ENCODE measurements around the gene TMEM168. TPM values are rescaled to one million over a fixed set of nuclear protein-coding genes. Genes with fewer than 3 reads are reported as not detected.

The TMEM168 gene
- total RNA-seq, 1 experiment from 2014 or later: 28.9 TPM

DNA sequence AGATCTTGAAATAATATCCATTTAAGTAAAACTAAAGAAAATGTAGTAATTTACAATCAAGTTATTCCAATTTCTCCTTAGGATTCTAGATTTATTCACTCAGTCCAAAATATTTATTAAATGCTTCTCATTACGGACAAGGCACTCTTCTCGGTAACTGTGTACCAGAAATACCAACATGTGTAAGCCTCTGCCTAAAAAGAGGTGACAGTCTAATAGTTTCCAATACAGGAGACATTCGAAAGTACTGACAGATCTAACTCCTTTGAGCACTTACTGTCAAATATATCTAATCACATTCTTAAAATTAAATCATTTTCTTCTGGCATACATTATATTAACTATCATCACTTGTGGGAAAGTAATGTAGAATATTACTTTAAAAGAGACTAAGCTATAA is 26.9 kb downstream of the TMEM168 start:
- POLR2A ChIA-PET: no interaction called here
- TF ChIP-seq, protein P1, sequence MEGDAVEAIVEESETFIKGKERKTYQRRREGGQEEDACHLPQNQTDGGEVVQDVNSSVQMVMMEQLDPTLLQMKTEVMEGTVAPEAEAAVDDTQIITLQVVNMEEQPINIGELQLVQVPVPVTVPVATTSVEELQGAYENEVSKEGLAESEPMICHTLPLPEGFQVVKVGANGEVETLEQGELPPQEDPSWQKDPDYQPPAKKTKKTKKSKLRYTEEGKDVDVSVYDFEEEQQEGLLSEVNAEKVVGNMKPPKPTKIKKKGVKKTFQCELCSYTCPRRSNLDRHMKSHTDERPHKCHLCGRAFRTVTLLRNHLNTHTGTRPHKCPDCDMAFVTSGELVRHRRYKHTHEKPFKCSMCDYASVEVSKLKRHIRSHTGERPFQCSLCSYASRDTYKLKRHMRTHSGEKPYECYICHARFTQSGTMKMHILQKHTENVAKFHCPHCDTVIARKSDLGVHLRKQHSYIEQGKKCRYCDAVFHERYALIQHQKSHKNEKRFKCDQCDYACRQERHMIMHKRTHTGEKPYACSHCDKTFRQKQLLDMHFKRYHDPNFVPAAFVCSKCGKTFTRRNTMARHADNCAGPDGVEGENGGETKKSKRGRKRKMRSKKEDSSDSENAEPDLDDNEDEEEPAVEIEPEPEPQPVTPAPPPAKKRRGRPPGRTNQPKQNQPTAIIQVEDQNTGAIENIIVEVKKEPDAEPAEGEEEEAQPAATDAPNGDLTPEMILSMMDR (IDR thresholded peaks at IDR 0.05; ENCODE audit: insufficient read depth in 1 of 2, low read depth in 1 of 2, low read length in 1 of 2, severe bottlenecking in 1 of 2, unreplicated experiment in 1 of 2): no peak

DNA sequence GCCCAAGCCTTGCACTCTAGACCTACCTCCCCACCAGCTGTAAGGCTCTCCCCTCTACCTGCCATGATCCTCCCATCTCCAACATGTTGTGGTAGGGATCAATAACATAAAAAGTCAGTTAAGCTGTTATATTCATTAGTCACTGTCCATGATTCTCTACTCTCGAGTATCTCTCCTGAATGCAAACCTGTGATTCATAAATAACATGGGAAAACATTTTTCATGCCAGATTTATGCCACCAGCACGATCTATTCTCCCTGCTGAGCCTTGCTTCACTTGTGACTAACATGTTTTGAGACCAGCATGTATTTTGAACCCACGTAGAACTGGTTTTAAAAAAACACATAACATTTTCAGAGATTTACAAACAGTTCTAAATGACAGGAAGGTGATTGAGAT is 30.3 kb downstream of the TMEM168 start:
- no peak overlapping the region for H3K4me3 Mint-ChIP-seq (ENCODE audit: unreplicated experiment)
- Histone ChIP-seq H3K4me1 (no peaks in the 10 kb centered on the region), H3K36me3 (ENCODE audit: control insufficient read depth, insufficient read depth, low read length) (no peaks in the 10 kb centered on the region), H3K4me3 (ENCODE audit: low read depth, low read length) (no peak overlapping the region), H3K9me3 (no peaks in the 10 kb centered on the region), H3K27me3 (replicated peaks; ENCODE audit: control insufficient read depth, insufficient read depth, low read length) (no peaks in the 10 kb centered on the region)
- no peaks in the 10 kb centered on the region for H3K4me1 Mint-ChIP-seq (ENCODE audit: low read depth, unreplicated experiment)
- BruUV-seq (replicated peaks): no TSS peak
- H3K27ac Mint-ChIP-seq (ENCODE audit: unreplicated experiment): no peak overlapping the region
- DNase-seq: no peak
- CTCF ChIA-PET: no interaction called here
- no peaks in the 10 kb centered on the region for H3K36me3 Mint-ChIP-seq (ENCODE audit: insufficient read depth, unreplicated experiment)
- TF ChIP-seq, protein P1 (IDR thresholded peaks at IDR 0.05; ENCODE audit: insufficient read depth in 1 of 2, low read depth in 1 of 2, low read length in 1 of 2, severe bottlenecking in 1 of 2, unreplicated experiment in 1 of 2): no peak
- H3K27me3 Mint-ChIP-seq (ENCODE audit: insufficient read depth, unreplicated experiment): no peaks in the 10 kb centered on the region
- POLR2A ChIA-PET: no interaction called here
- intact Hi-C loops (cut with micrococcal nuclease; ENCODE audit: unreplicated experiment): no loop called here
- H3K9me3 Mint-ChIP-seq (ENCODE audit: unreplicated experiment): no peaks in the 10 kb centered on the region

More for the DNA sequence above, 26.9 kb downstream of the TMEM168 start:
- H3K4me3 ChIP-seq (ENCODE audit: low read depth, low read length): no peak overlapping the region
- no TSS peak for BruUV-seq (replicated peaks)
- Mint-ChIP-seq H3K27me3 (ENCODE audit: insufficient read depth, unreplicated experiment) (no peaks in the 10 kb centered on the region), H3K27ac (ENCODE audit: unreplicated experiment) (no peak overlapping the region), H3K4me1 (ENCODE audit: low read depth, unreplicated experiment) (no peaks in the 10 kb centered on the region), H3K36me3 (ENCODE audit: insufficient read depth, unreplicated experiment) (no peaks in the 10 kb centered on the region), H3K4me3 (ENCODE audit: unreplicated experiment) (no peak overlapping the region), H3K9me3 (ENCODE audit: unreplicated experiment) (no peaks in the 10 kb centered on the region)
- intact Hi-C loops (cut with micrococcal nuclease; ENCODE audit: unreplicated experiment): no loop called here
- no peaks in the 10 kb centered on the region for H3K27me3 ChIP-seq (replicated peaks; ENCODE audit: control insufficient read depth, insufficient read depth, low read length)
- CTCF ChIA-PET: interaction anchor here (0.6 kb wide), 1 partner anchor 55 kb away, joined by 4 read pairs; no protein-coding TSS in a partner anchor
- H3K9me3 ChIP-seq: 0 out of 2 replicates have a peak, but pooled peaks cover 2% of the 10 kb centered on the region
- no peaks in the 10 kb centered on the region for H3K4me1 ChIP-seq
- H3K36me3 ChIP-seq (ENCODE audit: control insufficient read depth, insufficient read depth, low read length): no peaks in the 10 kb centered on the region
- DNase-seq: no peak

DNA sequence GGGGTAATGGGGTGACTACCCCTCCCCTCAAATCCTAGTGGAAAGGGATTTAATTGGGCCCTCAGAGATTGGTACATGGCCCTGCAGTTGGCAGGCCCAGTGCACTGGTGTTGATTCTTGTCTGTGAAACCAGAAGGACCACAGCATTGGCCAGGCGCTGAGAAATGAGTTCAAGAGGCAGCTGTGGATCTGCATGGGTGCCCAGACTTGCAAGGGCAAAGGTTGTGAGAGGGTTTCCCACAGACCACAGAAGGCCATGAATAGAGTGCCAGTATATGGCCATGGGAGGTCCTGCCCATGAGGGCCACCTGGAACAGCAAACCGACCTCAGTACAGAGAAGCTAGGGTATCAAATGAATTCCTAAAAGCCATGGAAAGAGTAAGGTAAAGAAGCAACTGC is 32.9 kb downstream of the TMEM168 start:
- no peaks in the 10 kb centered on the region for H3K4me1 Mint-ChIP-seq (ENCODE audit: low read depth, unreplicated experiment)
- Histone ChIP-seq H3K9me3 (no peaks in the 10 kb centered on the region), H3K4me3 (ENCODE audit: low read depth, low read length) (no peak overlapping the region), H3K27me3 (replicated peaks; ENCODE audit: control insufficient read depth, insufficient read depth, low read length) (no peaks in the 10 kb centered on the region), H3K36me3 (ENCODE audit: control insufficient read depth, insufficient read depth, low read length) (no peaks in the 10 kb centered on the region), H3K4me1 (no peaks in the 10 kb centered on the region)
- DNase-seq: no peak
- H3K27me3 Mint-ChIP-seq (ENCODE audit: insufficient read depth, unreplicated experiment): no peaks in the 10 kb centered on the region
- intact Hi-C loops (cut with micrococcal nuclease; ENCODE audit: unreplicated experiment): no loop called here
- no peaks in the 10 kb centered on the region for H3K36me3 Mint-ChIP-seq (ENCODE audit: insufficient read depth, unreplicated experiment)
- H3K27ac Mint-ChIP-seq (ENCODE audit: unreplicated experiment): no peak overlapping the region
- BruUV-seq (replicated peaks): no TSS peak
- TF ChIP-seq, protein P1 (IDR thresholded peaks at IDR 0.05; ENCODE audit: insufficient read depth in 1 of 2, low read depth in 1 of 2, low read length in 1 of 2, severe bottlenecking in 1 of 2, unreplicated experiment in 1 of 2): no peak
- CTCF ChIA-PET: no interaction called here
- H3K9me3 Mint-ChIP-seq (ENCODE audit: unreplicated experiment): no peaks in the 10 kb centered on the region
- H3K4me3 Mint-ChIP-seq (ENCODE audit: unreplicated experiment): no peak overlapping the region
- POLR2A ChIA-PET: no interaction called here

All from Caco-2 (cell line).